GM12878 (cell line): ENCODE results near the gene PRKN. TPM values are rescaled to one million over a fixed set of nuclear protein-coding genes. Genes with fewer than 3 reads are reported as not detected.

Experiments used
- ATAC-seq: fragments of 200-7000 bp; cut with Tn5 transposase; 3 replicates; pipeline ENCODE4 v1.9.1; 2020; ENCODE audit warnings: mild to moderate bottlenecking, moderate library complexity
- BruUV-seq: library from RNA; stranded (reverse); fragments of 400-500 nt; replicated peaks from 2 replicates; lab custom pipeline; 2021; lab: Mats Ljungman, UMichigan
- CTCF ChIA-PET: fragments of 300-600 bp; sonication (Branson Sonifier 250); formaldehyde crosslinking; extraction: SDS; loops from one replicate; lab custom pipeline; 2021; ENCODE audit warnings: inconsistent platforms; lab: Yijun Ruan, JAX
- POLR2A ChIA-PET: fragments of 350-600 bp; formaldehyde crosslinking; extraction: SDS; loops from one replicate; lab custom pipeline; 2021; ENCODE audit warnings: inconsistent platforms; lab: Charles Lee
- RAD21 ChIA-PET: fragments of 300-600 bp; sonication (Branson Sonifier 250); formaldehyde crosslinking; loops from one replicate; lab custom pipeline; 2023; ENCODE audit warnings: antibody characterized with exemption; ENCODE audit not compliant: unreplicated experiment; lab: Charles Lee
- SMC1A ChIA-PET: fragments of 300-600 bp; sonication (Branson Sonifier 250); formaldehyde crosslinking; loops from one replicate; lab custom pipeline; 2023; ENCODE audit not compliant: unreplicated experiment, uncharacterized antibody; lab: Charles Lee
- DNase-seq: peaks from one replicate; pipeline ENCODE4 v3.0.0-alpha.2; 2011; ENCODE audit warnings: low read depth, low spot score
- FAIRE-seq: peaks from 3 replicates; lab custom pipeline; 2011; peaks lifted over from hg19 to GRCh38; lab: Jason Lieb, UNC
- H2AFZ ChIP-seq: 2 replicates; pipeline ENCODE4 v1.6.0; 2011; ENCODE audit warnings: low read depth, low read length, control low read depth; ENCODE audit not compliant: control insufficient read depth
- H3K27ac ChIP-seq: 2 replicates; pipeline ENCODE4 v1.5.1; 2011; ENCODE audit warnings: control low read depth; ENCODE audit not compliant: control insufficient read depth, insufficient read depth
- H3K27me3 ChIP-seq, 2 experiments: replicated peaks in 1 of 2; 2 replicates each; pipeline versions ENCODE4 v1.6.0 to v1.6.1; 2011; ENCODE audit warnings: low read length in 1 of 2; ENCODE audit not compliant: control insufficient read depth in 2 of 2, insufficient read depth in 2 of 2
- H3K36me3 ChIP-seq, 2 experiments: 2 replicates each; pipeline ENCODE4 v1.5.1; 2011; ENCODE audit warnings: low read length in 1 of 2; ENCODE audit not compliant: control insufficient read depth in 2 of 2, insufficient read depth in 2 of 2
- H3K4me1 ChIP-seq: 2 replicates; pipeline ENCODE4 v1.6.1; 2011; ENCODE audit warnings: mild to moderate bottlenecking, low read length, moderate library complexity, mixed read lengths; ENCODE audit not compliant: control insufficient read depth, insufficient read depth
- H3K4me2 ChIP-seq: 2 replicates; pipeline ENCODE4 v1.6.0; 2011; ENCODE audit warnings: control low read depth; ENCODE audit not compliant: control insufficient read depth, insufficient read depth
- H3K4me3 ChIP-seq: fragments of 200-600 bp; sonication (generic); 2 replicates; pipeline ENCODE4 v1.5.1; 2016
- H3K79me2 ChIP-seq: 2 replicates; pipeline ENCODE4 v1.6.0; 2011; ENCODE audit warnings: low read length; ENCODE audit not compliant: control insufficient read depth, insufficient read depth
- H3K9ac ChIP-seq: 2 replicates; pipeline ENCODE4 v1.8.0; 2011; ENCODE audit warnings: low read length, control low read depth, mixed read lengths; ENCODE audit not compliant: control insufficient read depth, insufficient read depth
- H3K9me3 ChIP-seq: replicated peaks from 3 replicates; pipeline ENCODE4 v1.5.1; 2011; ENCODE audit warnings: mild to moderate bottlenecking, low read length; ENCODE audit not compliant: control insufficient read depth, insufficient read depth
- H4K20me1 ChIP-seq: 2 replicates; pipeline ENCODE4 v1.6.0; 2011; ENCODE audit not compliant: control insufficient read depth, insufficient read depth
- BCL11A ChIP-seq: IDR thresholded peaks from 2 replicates; pipeline ENCODE4 v1.6.1; 2011; ENCODE audit warnings: low read depth, low read length
- BRCA1 ChIP-seq: IDR thresholded peaks from 2 replicates; pipeline ENCODE4 v1.6.1; 2011; ENCODE audit warnings: low read depth, low read length, improper control_type of control experiment
- CEBPB ChIP-seq, 2 experiments: fragments of 150-350 bp in 1 of 2; IDR thresholded peaks; 2 replicates each; pipeline ENCODE4 v1.6.1; 2012 to 2014; ENCODE audit warnings: low read depth in 2 of 2, low read length in 2 of 2, borderline replicate concordance in 1 of 2, inconsistent platforms in 1 of 2
- CEBPZ ChIP-seq: fragments of 150-350 bp; IDR thresholded peaks from 2 replicates; pipeline ENCODE4 v1.6.1; 2016; ENCODE audit warnings: low read depth, low read length
- CREB1 ChIP-seq: IDR thresholded peaks from 2 replicates; pipeline ENCODE4 v1.6.1; 2012; ENCODE audit warnings: low read depth, mild to moderate bottlenecking, inconsistent platforms
- DPF2 ChIP-seq: fragments of 450-650 bp; IDR thresholded peaks from 2 replicates; pipeline ENCODE4 v1.6.1; 2017; ENCODE audit warnings: mild to moderate bottlenecking
- EGR1 ChIP-seq, 2 experiments: IDR thresholded peaks; 1 replicate in 1 of 2; 2 replicates in 1 of 2; pipeline ENCODE4 v1.6.1; 2011 to 2012; ENCODE audit warnings: low read depth in 2 of 2, low read length in 2 of 2, borderline replicate concordance in 1 of 2, mild to moderate bottlenecking in 1 of 2, moderate library complexity in 1 of 2
- EP300 ChIP-seq, 2 experiments: fragments of 150-350 bp in 1 of 2; IDR thresholded peaks; 2 replicates each; pipeline ENCODE4 v1.6.1; 2011 to 2012; ENCODE audit warnings: low read depth in 2 of 2, low read length in 2 of 2, borderline replicate concordance in 1 of 2, improper control_type of control experiment in 1 of 2, inconsistent platforms in 1 of 2; ENCODE audit not compliant: control insufficient read depth in 1 of 2
- ETV6 ChIP-seq, 2 experiments: fragments of 450-650 bp in 1 of 2; IDR thresholded peaks in 1 of 2; conservative IDR thresholded peaks in 1 of 2; 2 replicates each; pipeline ENCODE4 v1.6.1; 2014; ENCODE audit warnings: antibody characterized with exemption in 1 of 2, borderline replicate concordance in 1 of 2, low read depth in 1 of 2, mild to moderate bottlenecking in 1 of 2, moderate library complexity in 1 of 2
- IRF5 ChIP-seq: fragments of 450-650 bp; IDR thresholded peaks from 2 replicates; pipeline ENCODE4 v1.6.1; 2017; ENCODE audit warnings: borderline replicate concordance
- MYC ChIP-seq: IDR thresholded peaks from 2 replicates; pipeline ENCODE4 v1.6.1; 2011; ENCODE audit warnings: mild to moderate bottlenecking, low read length, moderate library complexity, inconsistent platforms; ENCODE audit not compliant: insufficient read depth, insufficient replicate concordance, insufficient read length, severe bottlenecking
- POLR2AphosphoS5 ChIP-seq: IDR thresholded peaks from 2 replicates; pipeline ENCODE4 v1.6.1; 2011; ENCODE audit warnings: mild to moderate bottlenecking, low read length, inconsistent platforms
- STAT3 ChIP-seq: IDR thresholded peaks from 2 replicates; pipeline ENCODE4 v1.6.1; 2011; ENCODE audit warnings: low read depth, low read length, improper control_type of control experiment
- TCF3 ChIP-seq: IDR thresholded peaks from 2 replicates; pipeline ENCODE4 v1.6.1; 2012; ENCODE audit warnings: low read depth, mild to moderate bottlenecking, low read length, borderline replicate concordance; ENCODE audit not compliant: insufficient read depth
- YBX1 ChIP-seq: fragments of 450-650 bp; IDR thresholded peaks from 2 replicates; pipeline ENCODE4 v1.6.1; 2016; ENCODE audit warnings: antibody characterized with exemption
- WGBS: methylation state at CpG from one replicate; pipeline ENCODE4 v1.1.6; 2016; ENCODE audit warnings: low lambda C conversion rate; ENCODE audit not compliant: insufficient replicate concordance, insufficient coverage; ENCODE audit errors: missing lambda C conversion rate; 5-methylcytosine and 5-hydroxymethylcytosine counted together
- in situ Hi-C: fragments of 300-500 bp; cut with MboI; formaldehyde crosslinking; loops from 9 replicates; pipeline ENCODE4 v1.14.3; 2018; ENCODE audit warnings: mixed read lengths
- intact Hi-C: fragments of 100-400 bp; cut with micrococcal nuclease; formaldehyde crosslinking; loops from one replicate; pipeline ENCODE4 v1.14.2; 2022; ENCODE audit not compliant: unreplicated experiment
- polyA plus RNA-seq, 11 experiments: library from polyadenylated mRNA; depleted of rRNA in 4 of 11; unstranded in 6 of 11; stranded (reverse) in 5 of 11; fragments of >200 nt; fragmentation: Nextera tagmentation in 4 of 11; fragmentation: Illumina TruSeq in 1 of 11; extraction: Ambion mirVana in 4 of 11; extraction: Trizol in 1 of 11; gene quantifications; 1 replicate in 1 of 11; 2 replicates in 10 of 11; pipeline versions ENCODE4 v1.2.1 to v1.2.3, GENCODE V29; 2011 to 2016; ENCODE audit warnings: inconsistent platforms in 2 of 11, missing spikeins in 2 of 11, low read depth in 1 of 11
- total RNA-seq, 4 experiments: library from RNA; depleted of rRNA in 3 of 4; stranded (reverse); fragments of >200 nt in 3 of 4; fragmentation: Illumina TruSeq in 1 of 4; extraction: Trizol in 1 of 4; gene quantifications; 2 replicates each; pipeline versions ENCODE4 v1.2.1 to v1.2.3, GENCODE V29; 2013 to 2021

PRKN gene
- total and polyA plus RNA-seq, 10 of the 15 experiments (the other 5 are each of a cell fraction or from before 2014, with no cell fraction given) = 0.06 to 0.09 TPM; not detected in 8

GRCh38 chr6:161557333-161558107, 1170.0 kb downstream of the PRKN start:
- BruUV-seq = no TSS peak
- ChIA-PET CTCF (interaction anchor here (0.6 to 1.1 kb wide), 2 partner anchors 12 to 907 kb away, joined by 3 to 4 read pairs; no protein-coding TSS in a partner anchor), RAD21 (no interaction called here), SMC1A (interaction anchor here (0.6 kb wide), 1 partner anchor 12 kb away, joined by 3 read pairs; no protein-coding TSS in a partner anchor), POLR2A (no interaction called here)
- H2AFZ ChIP-seq = no peak overlapping the region
- no peak for DNase-seq
- in situ Hi-C loops = no loop called here
- no peak overlapping the region for H3K27ac ChIP-seq
- no peaks in the 10 kb centered on the region for H3K4me1 ChIP-seq
- no peak overlapping the region for H3K9ac ChIP-seq
- no peaks in the 10 kb centered on the region for H3K9me3 ChIP-seq
- intact Hi-C loops = no loop called here
- FAIRE-seq = no peak
- no peak overlapping the region for H3K4me3 ChIP-seq
- no peak overlapping the region for H3K4me2 ChIP-seq
- no peaks in the 10 kb centered on the region for H3K36me3 ChIP-seq
- WGBS = 17% methylated on average over 9 of the region's 9 CpGs
- no peak for ATAC-seq
- peaks cover 3 to 4% of the 10 kb centered on the region in 2 experiments; a peak in 2 of 4 replicates for H3K27me3 ChIP-seq
- no peaks in the 10 kb centered on the region for H3K79me2 ChIP-seq
- H4K20me1 ChIP-seq = no peaks in the 10 kb centered on the region
- TF ChIP-seq DPF2 (no peak), STAT3 (no peak), ETV6 (conservative IDR thresholded peaks at IDR 0.05 in 1 of 2, IDR thresholded peaks at IDR 0.05 in 1 of 2; ENCODE audit: borderline replicate concordance in 1 of 2, low read depth in 1 of 2) (no peak), MYC (no peak), BCL11A (no peak), BRCA1 (no peak), CEBPZ (no peak), CREB1 (no peak), EGR1 (IDR thresholded peaks at IDR 0.05; ENCODE audit: borderline replicate concordance in 1 of 2, low read depth in 2 of 2, low read length in 2 of 2) (no peak), POLR2AphosphoS5 (no peak), EP300 (IDR thresholded peaks at IDR 0.05; ENCODE audit: borderline replicate concordance in 1 of 2, control insufficient read depth in 1 of 2, low read depth in 2 of 2, low read length in 2 of 2) (no peak), YBX1 (no peak), CEBPB (IDR thresholded peaks at IDR 0.05; ENCODE audit: borderline replicate concordance in 1 of 2, low read depth in 2 of 2, low read length in 2 of 2) (no peak), TCF3 (no peak), IRF5 (no peak)
